GM10266 (cell line): ENCODE results near the gene FOXS1.

Source experiments
- DNase-seq: peaks from one replicate; pipeline ENCODE4 v3.0.0; 2012; ENCODE audit errors: extremely low spot score
- TF ChIP-seq, protein P1 (sequence below): IDR thresholded peaks from 2 replicates; pipeline ENCODE4 v1.5.1; 2012; ENCODE audit warnings: mild to moderate bottlenecking, low read depth; ENCODE audit not compliant: control insufficient read depth, insufficient read depth; ENCODE audit errors: missing control alignments

Gene FOXS1

DNA sequence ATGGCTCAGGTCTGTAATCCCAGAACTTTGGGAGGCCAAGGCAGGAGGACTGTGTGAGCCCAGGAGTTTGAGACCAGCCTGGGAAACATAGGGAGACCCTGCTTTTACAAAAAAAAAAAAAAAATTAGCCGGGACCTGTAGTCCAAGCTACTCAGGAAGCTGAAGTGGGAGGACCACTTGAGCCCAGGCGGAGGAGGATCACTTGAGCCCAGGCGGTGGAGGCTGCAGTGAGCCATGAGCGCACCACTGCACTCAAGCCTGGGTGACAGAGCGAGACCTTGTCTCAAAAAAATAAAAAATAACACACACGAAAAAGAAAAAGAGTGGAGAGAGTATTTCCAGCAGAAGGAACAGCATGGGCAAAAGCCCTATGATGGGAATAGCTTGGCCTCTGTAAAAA, 27.0 kb upstream of the FOXS1 start:
- TF ChIP-seq, protein P1, sequence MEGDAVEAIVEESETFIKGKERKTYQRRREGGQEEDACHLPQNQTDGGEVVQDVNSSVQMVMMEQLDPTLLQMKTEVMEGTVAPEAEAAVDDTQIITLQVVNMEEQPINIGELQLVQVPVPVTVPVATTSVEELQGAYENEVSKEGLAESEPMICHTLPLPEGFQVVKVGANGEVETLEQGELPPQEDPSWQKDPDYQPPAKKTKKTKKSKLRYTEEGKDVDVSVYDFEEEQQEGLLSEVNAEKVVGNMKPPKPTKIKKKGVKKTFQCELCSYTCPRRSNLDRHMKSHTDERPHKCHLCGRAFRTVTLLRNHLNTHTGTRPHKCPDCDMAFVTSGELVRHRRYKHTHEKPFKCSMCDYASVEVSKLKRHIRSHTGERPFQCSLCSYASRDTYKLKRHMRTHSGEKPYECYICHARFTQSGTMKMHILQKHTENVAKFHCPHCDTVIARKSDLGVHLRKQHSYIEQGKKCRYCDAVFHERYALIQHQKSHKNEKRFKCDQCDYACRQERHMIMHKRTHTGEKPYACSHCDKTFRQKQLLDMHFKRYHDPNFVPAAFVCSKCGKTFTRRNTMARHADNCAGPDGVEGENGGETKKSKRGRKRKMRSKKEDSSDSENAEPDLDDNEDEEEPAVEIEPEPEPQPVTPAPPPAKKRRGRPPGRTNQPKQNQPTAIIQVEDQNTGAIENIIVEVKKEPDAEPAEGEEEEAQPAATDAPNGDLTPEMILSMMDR: no peak
- no peak for DNase-seq

DNA sequence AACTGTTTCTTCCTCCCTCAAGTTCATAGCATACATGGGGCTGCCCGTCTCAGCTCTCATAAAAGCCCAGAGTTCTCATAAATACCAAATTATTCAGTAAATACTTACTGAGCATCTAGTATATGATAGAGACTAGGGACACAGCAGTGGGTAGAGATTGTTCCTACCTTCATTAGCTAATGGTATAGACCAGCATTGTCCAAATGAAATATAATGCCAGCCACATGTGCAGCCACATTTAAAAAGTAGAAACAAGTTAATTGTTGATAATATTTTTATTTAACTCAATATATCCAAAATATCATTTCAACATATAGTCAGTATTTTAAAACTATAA, 26.2 kb upstream of the FOXS1 start:
- TF ChIP-seq, protein P1: no peak

DNA sequence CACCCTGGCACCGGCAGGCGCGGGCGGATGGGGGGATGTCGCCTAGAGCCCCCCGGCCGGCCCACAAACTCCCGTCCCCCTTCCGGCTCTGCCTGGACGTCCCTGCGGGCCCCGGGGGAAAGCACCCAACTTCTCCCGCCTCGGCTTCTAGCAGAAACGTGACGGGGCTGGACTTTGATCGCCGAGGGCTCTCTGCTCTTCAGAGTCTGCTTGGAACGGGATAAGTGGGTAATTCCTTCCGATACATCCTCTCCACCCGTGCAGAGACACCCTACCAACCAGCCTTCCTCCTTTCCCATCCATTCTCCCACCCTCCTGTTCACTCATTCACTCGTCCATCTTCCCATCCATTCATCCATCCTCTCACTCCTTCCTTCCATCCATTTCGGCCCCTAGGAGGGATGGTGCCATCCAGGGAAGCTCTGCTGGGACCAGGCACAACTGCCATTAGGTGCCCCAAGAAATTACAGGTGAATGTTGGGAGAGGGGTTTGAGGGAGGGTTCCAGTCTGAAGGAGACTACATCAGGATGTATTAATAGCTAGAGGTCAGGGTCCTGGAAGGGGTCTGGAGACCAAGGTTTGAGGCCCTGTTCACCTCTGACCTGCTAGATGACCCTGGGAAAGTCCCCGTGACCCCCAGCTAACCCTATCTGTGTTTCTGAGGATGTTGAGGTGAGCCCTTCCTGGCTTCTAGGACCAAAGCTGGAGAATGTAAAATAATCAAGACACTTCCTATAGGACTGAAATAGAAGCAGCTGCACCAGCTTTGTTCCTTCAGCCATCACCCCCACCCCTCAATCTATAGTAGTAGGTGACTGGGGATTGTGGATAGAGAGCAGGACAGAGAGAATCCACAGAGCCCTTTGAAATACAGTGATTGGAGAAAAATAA, 25.6 kb upstream of the FOXS1 start:
- DNase-seq: no peak
- TF ChIP-seq, protein P1: no peak

More for the DNA sequence above, 26.2 kb upstream of the FOXS1 start:
- DNase-seq: no peak

DNA sequence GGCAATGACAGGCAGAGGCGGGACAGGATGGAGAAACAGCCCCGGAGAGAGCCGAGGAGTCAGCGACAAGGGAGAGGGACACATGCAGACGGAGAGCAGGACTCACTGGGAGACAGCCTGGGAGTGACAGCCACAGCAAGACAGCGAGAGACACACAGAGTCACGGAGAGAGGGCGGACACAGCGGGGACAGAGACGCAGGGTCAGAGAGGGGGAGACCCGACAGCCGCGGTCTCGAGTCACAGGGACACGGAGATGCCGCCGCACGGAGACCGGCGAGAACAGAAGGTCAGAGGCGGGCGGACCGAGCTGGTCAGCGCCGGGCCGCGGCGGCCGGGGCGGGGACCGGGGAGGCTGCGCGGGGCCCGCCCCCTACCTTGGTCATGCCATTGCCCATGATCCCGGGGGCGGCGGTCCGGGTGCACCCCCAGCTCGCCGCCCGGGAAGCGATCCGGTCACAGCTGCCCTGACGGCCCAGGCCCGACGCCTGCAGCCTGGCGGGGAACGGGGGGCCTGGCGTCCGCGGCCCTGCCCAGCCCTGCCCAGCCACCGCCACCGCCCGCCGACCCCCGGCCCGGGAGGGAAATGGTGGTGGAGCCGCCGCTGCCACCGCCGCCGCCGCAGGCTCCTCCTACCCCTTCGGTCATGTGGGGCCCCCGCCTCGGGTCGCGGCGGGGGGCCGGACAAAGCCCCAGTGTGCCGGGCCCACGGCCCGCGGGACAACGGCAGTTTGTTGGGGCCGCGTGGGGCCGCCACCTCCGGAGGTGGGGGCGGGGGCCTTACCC, 24.7 kb upstream of the FOXS1 start, which contains the start of the genes DUSP15 and TTLL9:
TSS of gene DUSP15 (minus strand) at position 586 of the 784 bp plus-strand sequence. CDS start at position 396, 190 bp downstream.
TSS of gene TTLL9 (plus strand) at position 693 of the 784 bp plus-strand sequence. CDS start 493 bp downstream, outside the sequence.
- TF ChIP-seq, protein P1: no peak
- DNase-seq: peak; percentile 44

DNA sequence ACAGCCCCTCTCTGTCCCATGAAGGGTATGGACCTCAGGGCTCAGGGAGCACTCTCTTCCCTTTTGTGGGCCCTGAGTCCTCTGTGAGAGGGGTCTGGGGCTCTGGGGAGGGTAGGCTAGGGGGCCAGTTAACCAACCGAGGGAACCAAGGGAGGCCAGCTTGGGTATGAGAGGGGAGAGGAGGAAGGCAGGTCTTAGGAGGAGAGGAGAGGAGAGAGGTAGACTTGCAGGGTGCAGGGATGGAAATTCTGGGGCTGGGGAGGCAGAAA, 24.2 kb upstream of the FOXS1 start:
- TF ChIP-seq, protein P1: no peak
- peak; percentile 14 for DNase-seq

DNA sequence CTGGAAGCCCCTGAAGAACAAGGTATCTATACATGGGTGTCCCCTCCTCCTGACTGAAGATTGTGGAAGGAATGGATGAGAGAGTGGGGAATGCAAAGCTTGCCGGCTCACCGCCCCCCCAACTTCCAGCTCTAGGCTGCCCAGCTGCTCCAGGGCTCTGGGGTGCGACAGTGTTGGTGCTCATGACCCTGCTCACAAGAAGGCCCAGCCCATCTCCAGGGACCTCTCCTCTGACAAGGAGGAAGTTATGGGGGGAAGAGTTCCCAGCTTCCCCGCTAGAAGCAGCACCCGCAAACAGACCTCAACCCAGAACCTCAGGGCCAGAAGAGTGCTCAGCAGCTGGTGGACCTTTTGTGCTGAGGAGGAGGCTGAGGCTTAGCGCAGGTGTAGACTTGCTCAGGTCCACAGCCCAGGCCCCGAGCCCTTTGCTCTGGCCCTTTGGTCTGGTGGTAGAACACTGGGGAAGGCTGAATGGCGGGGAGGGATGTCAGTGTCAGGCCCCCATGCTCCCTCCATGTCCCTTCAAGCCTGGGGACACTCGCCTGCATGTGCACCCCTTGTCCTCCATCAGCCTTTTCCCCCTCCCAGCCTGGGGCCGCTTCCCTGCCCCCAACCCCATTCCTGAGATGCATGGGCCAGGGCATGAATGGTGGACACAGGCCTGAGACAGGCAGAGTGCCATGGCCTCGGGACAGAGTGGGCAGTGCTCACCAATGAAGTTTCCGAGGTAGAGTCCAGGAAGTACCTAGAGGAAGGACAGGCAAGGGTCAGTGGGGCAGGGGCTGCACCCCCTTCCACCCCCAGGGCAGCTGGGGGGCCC, 23.7 kb upstream of the FOXS1 start:
- TF ChIP-seq, protein P1: no peak
- DNase-seq: peak; percentile 21
